NCI-H146 treated with DMSO at 0.1 percent for 48 hours (cell line): Measurements from ENCODE around the gene MICAL1.

ENCODE experiments used
- DNase-seq: peaks from one replicate; lab custom pipeline; 2025; ENCODE audit not compliant: unreplicated experiment; lab: John Stamatoyannopoulos, UW

Gene MICAL1

DNA sequence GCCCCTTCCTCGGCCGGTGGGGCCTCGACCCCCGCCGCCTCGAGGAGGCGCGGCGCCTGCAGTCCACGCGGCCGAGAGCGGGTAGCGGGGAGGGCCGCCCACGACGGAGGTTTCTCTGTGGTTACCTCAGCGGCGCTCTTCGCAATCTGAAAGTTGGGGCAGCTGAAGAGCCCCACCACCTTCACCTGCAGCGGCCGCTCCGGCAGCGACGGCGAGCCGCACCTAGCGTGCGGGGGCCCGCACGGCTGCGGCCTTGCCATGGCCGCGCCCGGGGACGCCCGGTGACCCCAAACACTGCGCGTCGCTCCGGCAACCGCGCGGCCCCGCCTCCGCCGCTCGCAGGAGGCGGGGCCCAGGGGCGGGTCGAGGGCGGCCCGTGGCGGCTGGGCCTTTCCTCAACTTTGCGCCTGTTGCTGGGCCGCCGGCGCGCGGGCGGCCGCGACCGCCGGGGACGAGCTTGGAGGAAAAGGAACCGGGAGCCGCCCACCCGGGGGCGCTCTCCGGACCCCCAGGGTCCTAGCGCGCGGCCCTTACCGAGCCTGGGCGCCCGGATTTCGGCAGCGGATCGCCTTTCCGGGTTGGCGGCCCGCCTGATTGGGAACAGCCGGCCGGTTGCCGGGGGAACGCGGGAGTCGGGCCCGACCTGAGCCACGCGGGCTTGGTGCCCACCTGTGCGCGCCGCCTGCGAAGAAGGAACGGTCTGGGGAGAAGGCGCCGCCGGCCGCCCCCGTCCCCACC, 15.1 kb downstream of the MICAL1 start, which contains the start of the genes PPIL6 and SMPD2:
PPIL6 (minus strand) TSS at position 298 of the 738 bp plus-strand sequence; CDS start at position 260, 38 bp downstream.
SMPD2 (plus strand) TSS at position 394 of the 738 bp plus-strand sequence. CDS start 398 bp downstream, outside the sequence.
- peak; percentile 77 for DNase-seq

DNA sequence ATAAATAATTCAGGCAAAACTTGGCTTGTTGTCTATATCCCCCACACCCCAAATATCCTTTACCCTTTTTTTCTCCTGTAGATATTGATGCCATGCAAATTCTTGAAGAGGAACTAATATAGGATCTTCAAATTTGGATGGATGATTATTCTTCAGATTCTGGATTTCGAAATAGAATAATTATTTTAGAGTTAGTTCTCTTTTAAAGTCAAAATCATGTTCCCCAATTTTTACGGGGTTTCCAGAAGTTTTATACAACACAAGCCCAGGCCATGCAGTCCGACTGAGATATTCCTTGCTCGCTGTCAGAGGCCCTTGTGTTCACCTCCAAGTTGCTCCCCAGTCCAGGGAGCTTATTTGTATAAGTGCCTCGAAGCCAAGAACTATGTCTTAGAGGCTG, 19.5 kb downstream of the MICAL1 start:
- DNase-seq, result no peak

DNA sequence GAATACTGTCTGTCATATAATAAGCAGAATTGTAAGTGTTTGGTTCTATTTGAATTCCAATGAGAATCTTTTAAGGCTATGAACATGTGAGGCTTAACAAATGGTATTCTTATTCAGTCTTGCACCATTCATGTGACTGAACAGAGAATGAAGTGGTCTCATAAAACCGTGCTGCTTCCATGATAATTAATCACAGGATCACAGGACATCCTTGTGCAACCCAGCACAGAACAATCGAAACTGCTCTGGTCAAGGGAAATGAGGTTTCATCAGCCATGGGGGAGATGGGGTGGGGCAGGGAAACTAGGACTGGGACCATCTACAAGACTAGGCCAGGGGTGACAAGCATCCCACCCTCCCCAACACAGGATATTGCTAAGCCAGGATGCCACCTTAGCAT, 21.1 kb downstream of the MICAL1 start:
- no peak for DNase-seq

DNA sequence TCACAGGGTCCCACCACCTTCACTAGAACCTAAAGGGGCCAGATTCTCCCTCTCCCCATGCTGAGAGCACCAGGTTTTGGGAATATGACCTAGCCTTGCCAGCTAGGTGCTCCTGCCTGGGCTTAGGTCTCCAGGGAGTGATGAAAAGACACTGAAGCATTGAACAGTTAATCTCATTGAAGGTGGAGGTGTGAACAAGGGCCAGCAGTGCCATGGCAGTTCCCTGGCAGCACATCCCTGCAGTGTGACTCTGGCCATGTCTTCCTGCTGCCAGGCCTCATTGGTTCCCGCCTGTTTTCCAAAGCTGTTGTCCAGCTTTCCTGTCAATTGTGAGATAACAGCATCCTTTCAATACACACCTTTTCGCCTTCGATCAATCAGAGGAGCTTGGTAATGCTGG, 26.1 kb downstream of the MICAL1 start:
- no peak for DNase-seq

DNA sequence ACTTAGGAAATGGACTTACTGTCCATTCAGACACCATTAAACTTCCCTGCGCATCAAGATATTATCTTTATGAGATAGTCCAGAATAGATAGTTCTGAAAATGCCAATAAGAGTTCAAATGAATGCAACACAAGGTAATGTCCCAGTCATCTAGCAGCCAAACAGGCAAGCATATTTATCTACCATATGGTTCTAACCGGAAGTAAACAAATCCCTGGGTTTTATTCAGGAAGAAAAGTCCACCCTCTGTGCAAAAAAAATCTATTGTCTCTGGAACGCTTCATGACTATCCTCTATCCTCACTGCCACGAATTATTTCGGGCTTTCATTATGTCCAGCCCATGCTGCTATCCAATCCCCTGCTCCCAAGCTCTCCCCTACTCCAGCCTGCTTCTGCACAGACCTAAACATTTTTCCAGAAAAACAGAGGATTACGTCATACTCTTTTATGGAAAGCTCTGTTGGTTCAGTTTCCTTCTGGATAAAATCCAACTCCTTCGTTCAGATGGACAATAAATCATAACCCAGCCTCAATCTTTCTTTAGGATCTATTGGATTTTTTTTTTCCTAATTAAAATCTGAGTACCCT, 26.6 kb downstream of the MICAL1 start:
- no peak for DNase-seq

DNA sequence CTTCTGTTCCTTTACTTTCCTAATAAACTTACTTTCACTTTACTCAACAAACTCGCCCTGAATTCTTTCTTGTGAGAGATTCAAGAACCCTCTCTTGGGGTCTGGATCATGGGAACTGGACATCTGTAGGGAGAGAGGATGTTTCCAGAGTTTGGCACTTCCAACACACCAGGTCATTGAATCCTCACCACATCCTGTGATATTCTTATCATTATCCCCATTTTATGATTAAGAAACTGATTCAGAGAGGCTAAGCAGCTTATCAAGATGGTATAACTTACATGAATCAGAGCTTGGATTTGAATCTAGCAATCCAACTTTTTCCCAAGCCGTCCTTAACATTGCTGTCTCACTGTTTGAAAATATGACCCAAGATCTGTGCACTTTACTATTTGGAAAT, 30.6 kb downstream of the MICAL1 start:
- DNase-seq, result no peak

DNA sequence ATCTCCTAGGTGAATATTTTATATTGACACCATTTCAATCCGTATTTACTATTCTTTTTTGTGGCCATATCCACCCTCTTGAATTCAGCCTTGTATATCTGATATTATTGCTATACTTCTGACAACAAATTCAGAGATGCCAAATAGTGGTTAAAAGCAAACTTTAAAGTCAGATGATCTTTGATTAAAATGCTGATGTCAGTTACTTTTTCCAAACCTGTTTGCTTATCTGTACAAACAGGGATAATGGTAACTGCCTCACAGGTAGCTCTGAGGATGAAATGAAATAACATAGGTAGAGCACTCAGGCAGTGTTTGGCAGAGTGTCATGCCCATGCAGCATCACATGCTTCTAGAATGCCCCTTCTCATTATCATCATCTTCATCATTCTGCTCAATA, 34.4 kb downstream of the MICAL1 start:
- DNase-seq, result no peak

DNA sequence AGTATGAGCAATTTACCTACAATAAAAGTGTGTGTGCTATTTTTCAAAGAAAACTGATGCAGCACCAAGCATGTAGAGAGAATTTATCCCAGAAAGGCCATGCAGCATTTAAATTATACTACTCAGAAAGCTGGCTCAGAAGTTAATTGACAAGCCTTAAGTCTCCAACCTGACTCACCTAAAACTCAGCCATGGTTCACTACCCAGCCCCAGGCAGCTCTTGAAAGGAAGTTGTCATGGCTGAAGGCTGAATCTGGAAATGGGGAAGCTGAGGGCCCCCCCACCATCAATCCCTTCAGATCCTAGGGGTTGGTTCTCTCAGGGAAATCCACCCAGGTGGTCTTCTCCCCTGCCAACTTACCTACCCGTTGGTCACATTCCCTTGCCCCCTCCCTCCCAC, 34.8 kb downstream of the MICAL1 start:
- no peak for DNase-seq

DNA sequence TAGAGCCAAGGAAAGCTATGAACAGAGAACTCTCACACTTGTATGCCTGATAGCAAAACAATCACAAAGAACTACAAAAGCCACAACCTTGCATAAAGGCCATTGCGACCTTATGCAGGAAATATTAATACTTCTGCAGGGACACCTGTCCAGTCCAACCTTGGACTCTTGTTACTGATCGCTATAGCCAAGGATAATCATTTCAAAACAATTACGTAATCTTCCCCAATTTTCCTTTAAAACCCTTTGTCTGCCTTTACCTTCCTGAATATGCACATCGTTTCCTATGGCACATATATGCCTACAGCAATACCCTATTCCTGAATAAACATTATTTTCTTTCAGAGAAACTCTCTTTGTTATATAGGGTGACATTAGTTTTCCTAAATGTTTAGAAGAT, 37.9 kb downstream of the MICAL1 start:
- DNase-seq, result no peak

DNA sequence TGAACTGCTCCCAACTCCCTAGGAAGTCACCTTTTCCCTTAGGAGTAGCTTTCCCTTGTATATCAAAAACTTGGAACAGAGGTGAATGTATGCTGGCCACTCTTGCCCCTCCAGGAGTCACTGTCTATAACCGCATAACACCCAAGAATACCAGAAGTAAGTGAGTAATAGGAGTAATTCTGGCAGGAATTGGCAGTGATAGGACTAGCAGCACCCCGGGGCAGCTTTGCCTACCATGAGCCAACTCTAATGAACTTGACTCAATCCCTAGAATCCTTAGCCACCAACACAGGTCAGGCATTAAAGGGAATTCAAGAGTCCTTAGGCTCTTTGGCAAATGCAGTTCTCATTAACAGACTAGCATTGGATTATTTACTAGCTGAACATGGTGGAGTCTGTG, 44.5 kb downstream of the MICAL1 start:
- DNase-seq, result no peak

DNA sequence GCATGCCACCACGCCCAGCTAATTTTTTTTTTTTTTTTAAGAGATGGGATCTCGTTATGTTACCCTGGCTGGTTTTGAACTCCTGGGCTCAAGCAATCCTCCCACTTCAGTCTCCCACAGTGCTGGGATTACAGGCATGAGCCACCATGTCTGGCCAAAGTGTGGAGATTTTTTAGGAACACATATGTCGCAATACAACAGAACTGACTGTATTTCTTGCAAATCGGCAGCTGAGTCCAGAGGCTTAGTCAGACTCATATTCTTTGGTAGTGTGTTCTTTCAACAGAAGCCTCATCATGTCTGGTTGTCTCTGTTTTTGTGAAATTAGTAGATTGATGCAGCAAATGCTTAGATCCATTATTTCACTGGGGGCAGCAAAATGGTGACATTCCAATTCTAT, 49.4 kb downstream of the MICAL1 start:
- no peak for DNase-seq

DNA sequence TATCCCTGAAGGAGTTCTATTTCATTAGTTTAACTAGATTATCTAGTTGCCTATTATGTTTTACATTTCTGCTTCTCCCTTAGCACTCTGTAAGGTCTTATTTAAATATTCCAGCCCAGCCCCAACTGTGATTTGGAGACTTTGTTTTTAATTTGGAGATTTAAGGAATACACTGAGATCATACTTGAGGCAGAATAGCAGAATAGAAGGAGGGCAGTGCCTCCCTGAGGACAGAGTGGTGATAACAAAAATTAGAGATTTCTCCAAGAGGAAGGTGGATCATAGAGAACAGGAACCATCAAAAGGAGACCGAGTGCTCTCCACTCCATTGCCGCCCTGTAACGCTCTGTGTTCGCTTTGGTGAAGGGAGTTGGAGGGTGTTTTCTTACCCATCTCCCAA, 58.6 kb downstream of the MICAL1 start:
- DNase-seq, result no peak

DNA sequence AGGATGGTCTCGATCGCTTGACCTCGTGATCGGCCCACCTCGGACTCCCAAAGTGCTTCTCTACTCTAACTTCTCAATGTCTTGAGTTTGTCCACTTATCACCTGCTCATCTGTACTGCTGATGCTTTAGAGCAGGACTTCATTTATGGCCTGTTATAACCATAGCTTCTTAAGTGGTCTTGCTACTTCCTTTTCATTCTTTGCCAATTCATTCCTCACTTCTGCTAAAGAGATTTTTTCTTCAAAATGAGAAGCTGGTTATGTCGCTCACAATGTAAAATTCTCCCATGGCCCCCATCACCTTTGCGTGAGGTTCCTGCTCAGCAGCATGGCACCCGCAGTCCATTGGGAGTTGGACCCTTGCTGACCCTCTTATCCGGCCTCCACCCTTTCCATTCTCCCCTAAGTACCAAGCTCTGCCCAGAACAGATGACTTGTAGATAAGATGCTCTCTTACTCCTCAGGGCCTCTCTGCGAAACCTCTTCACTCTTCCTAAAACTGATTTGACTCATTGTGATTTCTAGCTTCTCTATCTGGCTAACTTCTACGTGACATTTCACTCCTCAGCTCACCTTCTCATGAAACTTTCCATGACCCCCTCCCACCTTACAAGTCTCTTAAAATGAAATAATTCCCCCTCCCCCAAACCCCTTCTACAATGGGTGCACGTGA, 59.4 kb downstream of the MICAL1 start:
- no peak for DNase-seq
